Measurements from ENCODE around the gene ERG. TPM values are rescaled to one million over a fixed set of nuclear protein-coding genes. Genes with fewer than 3 reads are reported as not detected.

Gene ERG
- total RNA-seq, 4 donors from 2014 or later = 10.7 to 63.7 (median 41.0) TPM

GRCh38 chr21:38477226-38477625 lies 21.1 kb downstream of the ERG start:
- DNase-seq (ENCODE audit: low spot score) (no peak), ATAC-seq (ENCODE audit: low FRiP score) (no peak)
- TF ChIP-seq CTCF (IDR thresholded peaks at IDR 0.05) = no peak

GRCh38 chr21:38476385-38476784 lies 21.9 kb downstream of the ERG start:
- DNase-seq (ENCODE audit: low spot score) (no peak), ATAC-seq (ENCODE audit: low FRiP score) (peak; percentile 22)
- no peak for TF ChIP-seq CTCF (IDR thresholded peaks at IDR 0.05)

DNA sequence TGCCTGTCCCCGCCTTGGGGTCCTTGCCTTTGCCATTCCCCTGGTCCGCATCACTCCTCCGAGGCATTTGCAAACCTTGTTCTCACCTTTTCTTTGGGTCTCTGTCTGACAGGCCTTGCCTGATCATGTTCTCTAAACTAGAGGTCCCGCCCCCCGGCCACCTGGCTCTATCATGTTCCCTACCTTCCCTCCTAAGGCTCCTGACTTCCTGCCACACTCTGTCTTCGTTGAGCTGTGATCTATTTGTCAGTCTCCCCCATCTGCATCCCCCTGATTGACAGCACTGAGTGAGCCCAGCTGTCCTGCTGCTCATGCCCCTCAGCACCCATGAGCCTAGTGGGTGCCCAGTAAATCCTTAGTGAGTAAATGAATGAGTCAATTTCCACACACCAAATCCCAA lies 22.8 kb downstream of the ERG start:
- ATAC-seq (ENCODE audit: low FRiP score) = no peak
- no peak for TF ChIP-seq CTCF (IDR thresholded peaks at IDR 0.05)
- DNase-seq (ENCODE audit: low spot score) = no peak

- ATAC-seq (ENCODE audit: low FRiP score) = no peak
- no peak for DNase-seq (ENCODE audit: low spot score)
- no peak for TF ChIP-seq CTCF (IDR thresholded peaks at IDR 0.05)
Measured at GRCh38 chr21:38474796-38475195, 23.5 kb downstream of the ERG start.

- no peak for TF ChIP-seq CTCF (IDR thresholded peaks at IDR 0.05)
- ATAC-seq (ENCODE audit: low FRiP score) (no peak), DNase-seq (ENCODE audit: low spot score) (no peak)
Measured at GRCh38 chr21:38474124-38474523, 24.2 kb downstream of the ERG start.

- DNase-seq (ENCODE audit: low spot score) (no peak), ATAC-seq (ENCODE audit: low FRiP score) (no peak)
- TF ChIP-seq CTCF (IDR thresholded peaks at IDR 0.05) = no peak
Measured at GRCh38 chr21:38472412-38473108, 25.7 kb downstream of the ERG start.

DNA sequence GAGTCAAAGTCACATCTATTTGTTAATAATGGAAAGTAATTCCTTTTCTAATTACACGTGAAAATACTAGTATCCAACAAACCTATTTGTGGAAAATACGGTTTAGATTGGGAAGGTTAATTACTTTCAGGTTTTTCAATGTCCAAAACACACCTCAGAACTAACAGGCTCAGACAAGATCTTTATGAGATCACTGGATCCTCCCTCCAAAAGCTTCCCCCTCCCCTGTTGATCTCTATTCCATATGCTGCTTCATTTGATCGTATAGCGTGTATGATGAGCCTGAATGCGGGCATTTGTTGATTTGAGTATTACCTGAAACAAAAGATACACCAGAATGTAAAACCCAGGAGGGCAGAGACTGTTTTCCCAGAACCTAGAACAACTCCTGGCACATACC lies 26.5 kb downstream of the ERG start:
- no peak for TF ChIP-seq CTCF (IDR thresholded peaks at IDR 0.05)
- ATAC-seq (ENCODE audit: low FRiP score) = no peak
- no peak for DNase-seq (ENCODE audit: low spot score)
